ENCODE data around the gene HELLS.
"Not testable (repeated sequence)": the region's sequence is repeated elsewhere in the genome, so short reads cannot be mapped to it uniquely, and the experiment has no call there.

HELLS gene

GRCh38 chr10:94608559-94608958, 63.0 kb downstream of the HELLS start:
- DNase-seq (ENCODE audit: low spot score), result no peak

DNA sequence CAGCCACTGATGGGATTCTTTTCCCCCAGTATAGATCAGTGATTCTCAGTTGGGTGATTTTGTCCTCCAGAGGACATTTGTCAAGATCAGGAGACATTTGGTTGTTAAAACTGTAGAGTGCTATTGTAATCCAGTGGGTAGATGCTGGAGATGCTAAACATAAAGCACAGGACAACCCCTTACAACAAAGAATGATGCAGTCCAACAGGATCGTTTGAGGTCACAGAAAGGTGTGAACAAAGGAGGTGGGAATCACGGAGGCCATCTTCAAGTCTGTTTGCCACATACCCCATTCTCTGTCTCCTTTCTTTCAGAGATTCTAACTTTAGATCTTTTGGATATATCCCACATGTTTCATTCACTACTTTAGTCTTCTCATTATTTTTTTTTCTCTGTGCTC, 69.0 kb downstream of the HELLS start:
- no peak for DNase-seq (ENCODE audit: low spot score)

GRCh38 chr10:94617389-94617944, 71.9 kb downstream of the HELLS start:
- DNase-seq (ENCODE audit: low spot score), result no peak

DNA sequence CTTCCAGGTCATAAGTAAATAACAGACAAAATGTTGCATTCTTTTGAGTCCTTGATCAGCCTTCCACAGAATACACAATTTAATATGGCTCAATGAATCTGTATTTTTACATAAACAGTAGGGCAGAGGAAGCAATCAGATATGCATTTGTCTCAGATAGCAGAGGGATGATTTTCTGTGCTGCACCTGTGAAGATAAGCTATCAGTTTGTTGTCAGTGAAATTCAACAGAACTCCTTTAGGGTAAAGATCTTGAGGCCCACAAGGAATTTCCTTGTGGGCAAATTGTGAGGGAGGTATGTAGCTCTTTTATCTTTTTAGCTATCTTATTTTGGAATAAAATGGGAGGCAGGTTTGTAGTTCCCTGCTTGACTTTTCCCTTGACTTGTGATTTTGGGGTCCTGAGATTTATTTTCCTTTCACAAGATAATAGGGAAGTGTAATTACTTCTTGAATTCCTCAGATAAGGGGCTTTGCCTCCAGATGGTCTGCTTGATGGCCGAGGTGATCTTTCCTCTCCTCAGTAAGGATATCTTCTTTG, 77.1 kb downstream of the HELLS start:
- DNase-seq (ENCODE audit: low spot score), result no peak

DNA sequence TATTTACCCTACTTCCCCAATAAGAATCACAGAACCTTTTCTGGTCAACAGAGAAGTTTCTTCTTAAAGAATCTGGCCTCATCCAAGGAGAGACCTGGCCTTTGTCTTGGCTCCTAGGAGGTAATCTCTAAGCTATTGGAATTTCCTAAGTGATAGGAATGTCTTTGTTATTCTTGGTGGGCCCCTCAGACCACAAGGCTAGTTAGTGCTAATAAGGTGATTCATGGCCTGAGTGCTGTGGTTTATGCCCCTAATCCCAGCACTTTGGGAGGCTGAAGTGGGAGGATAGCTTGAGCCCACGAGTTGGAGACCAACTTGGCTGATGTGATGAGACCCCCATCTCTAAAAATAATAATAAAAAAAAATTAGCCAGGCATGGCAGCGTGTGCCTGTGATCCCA, 78.0 kb downstream of the HELLS start:
- no peak for DNase-seq (ENCODE audit: low spot score)

DNA sequence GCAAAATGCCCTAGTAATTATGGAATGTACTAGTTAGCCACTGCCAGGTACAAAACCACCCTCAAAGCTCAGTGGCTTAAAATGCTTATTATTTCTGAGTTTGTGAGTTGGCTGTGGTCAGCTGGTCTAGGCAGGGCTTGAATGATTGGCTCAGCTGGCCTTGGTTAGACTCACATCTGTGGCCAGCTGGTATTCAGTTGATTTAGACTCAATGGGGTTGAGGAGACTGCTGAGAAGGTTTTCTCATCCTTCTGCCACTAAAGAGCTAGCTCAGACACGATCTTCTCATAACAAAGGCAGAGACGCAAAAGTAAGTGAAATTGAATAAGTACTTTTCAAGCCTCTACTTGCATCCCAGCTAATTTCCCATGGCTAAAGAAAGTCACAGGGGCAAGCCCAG, 80.9 kb downstream of the HELLS start:
- no peak for DNase-seq (ENCODE audit: low spot score)

GRCh38 chr10:94627511-94627910, 81.9 kb downstream of the HELLS start:
- no peak for DNase-seq (ENCODE audit: low spot score)

DNA sequence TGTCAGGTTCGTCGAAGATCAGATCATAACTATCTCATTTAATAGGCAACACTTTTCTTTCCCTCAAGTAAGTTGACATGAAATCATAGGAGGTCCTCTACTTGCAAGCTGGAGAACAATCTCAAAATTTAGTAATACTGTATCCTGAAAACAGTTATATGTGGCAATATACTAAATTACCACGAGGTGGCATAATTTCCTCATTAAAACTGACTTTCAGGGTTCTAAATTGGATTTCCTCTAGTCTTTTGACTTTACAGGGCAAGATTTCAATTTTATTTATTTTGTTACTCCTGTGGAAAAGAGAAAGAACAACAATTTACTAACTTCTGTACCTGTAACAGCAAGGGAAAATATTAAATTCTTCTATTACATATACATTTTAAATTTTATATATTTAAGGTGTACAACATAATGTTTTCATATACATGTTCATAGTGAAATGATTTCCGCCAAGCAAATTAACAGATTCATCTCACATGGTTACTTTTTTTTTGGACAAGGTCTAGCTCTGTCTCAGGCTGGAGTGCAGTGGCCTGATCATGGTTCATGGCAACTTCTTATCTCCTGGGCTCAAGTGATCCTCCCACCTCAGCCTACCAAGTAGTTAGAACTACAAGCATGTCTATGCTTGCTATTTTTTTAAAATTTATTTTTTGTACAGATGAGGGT, 84.6 kb downstream of the HELLS start:
- peak; percentile 24 for DNase-seq (ENCODE audit: low spot score)

GRCh38 chr10:94631077-94631875, 85.7 kb downstream of the HELLS start:
- no peak for DNase-seq (ENCODE audit: low spot score)

- no peak for DNase-seq (ENCODE audit: low spot score)
Measured at GRCh38 chr10:94632954-94633353, 87.4 kb downstream of the HELLS start.

GRCh38 chr10:94638097-94638496, 92.5 kb downstream of the HELLS start:
- not testable (repeated sequence) for DNase-seq (ENCODE audit: low spot score)

GRCh38 chr10:94639902-94640301, 94.3 kb downstream of the HELLS start:
- DNase-seq (ENCODE audit: low spot score), result no peak

GRCh38 chr10:94640562-94640961, 95.0 kb downstream of the HELLS start:
- no peak for DNase-seq (ENCODE audit: low spot score)

- DNase-seq (ENCODE audit: low spot score), result no peak
Measured at GRCh38 chr10:94641480-94641879, 95.9 kb downstream of the HELLS start.

DNA sequence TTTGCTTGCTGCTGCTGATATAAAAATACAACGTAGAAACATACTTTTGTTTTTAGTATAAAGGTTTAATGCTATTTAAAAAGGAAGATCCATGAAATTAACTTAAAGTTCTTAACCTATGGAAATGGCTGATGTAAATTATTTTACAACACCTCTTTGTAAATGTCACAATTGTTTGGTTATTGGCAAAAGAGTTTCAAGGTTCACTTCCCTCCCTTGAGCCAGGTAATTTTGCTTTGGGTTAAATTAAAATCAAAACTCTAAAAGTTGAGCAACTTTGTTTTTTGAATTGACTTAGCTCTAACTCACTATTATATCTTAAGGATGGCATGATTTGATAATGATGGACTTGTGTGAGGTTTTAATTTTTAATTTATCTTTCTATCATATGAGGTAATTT, 98.8 kb downstream of the HELLS start:
- DNase-seq (ENCODE audit: low spot score), result no peak

GRCh38 chr10:94645285-94645684, 99.7 kb downstream of the HELLS start:
- no peak for DNase-seq (ENCODE audit: low spot score)
